Measurements from ENCODE around the gene ADCY5. TPM values are rescaled to one million over a fixed set of nuclear protein-coding genes. Genes with fewer than 3 reads are reported as not detected.

The ADCY5 gene
- total RNA-seq, 4 donors from 2014 or later = 119 to 251 (median 185) TPM

DNA sequence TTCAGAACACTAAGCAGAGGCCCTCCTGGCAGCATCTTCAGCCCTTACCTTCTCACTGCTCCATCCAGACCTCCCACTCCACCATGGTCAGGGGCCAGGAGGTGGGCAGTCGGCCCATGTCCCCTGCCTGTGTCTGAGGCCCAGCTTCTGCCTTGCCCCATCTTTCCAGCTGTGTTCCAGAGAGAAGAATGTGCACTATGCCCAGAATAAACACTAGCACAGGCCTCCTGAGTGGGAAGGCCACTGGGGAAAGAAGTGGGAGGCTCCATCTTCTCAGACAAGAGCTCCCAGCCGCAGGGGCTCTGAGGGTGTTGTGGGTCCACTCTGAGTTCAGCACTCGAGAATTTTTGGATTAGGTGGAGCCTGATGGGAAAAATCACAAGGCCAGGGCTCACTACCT, 44.5 kb downstream of the ADCY5 start:
- H3K4me1 ChIP-seq = peaks cover 11 to 96% (median 26%) of the 10 kb centered on the region in 3 donors
- peak; percentile 61 for ATAC-seq
- WGBS, 2 donors (ENCODE audit: low coverage in 1 of 2) = 7 to 20% methylated on average over 2 to 3 of the region's 3 CpGs

DNA sequence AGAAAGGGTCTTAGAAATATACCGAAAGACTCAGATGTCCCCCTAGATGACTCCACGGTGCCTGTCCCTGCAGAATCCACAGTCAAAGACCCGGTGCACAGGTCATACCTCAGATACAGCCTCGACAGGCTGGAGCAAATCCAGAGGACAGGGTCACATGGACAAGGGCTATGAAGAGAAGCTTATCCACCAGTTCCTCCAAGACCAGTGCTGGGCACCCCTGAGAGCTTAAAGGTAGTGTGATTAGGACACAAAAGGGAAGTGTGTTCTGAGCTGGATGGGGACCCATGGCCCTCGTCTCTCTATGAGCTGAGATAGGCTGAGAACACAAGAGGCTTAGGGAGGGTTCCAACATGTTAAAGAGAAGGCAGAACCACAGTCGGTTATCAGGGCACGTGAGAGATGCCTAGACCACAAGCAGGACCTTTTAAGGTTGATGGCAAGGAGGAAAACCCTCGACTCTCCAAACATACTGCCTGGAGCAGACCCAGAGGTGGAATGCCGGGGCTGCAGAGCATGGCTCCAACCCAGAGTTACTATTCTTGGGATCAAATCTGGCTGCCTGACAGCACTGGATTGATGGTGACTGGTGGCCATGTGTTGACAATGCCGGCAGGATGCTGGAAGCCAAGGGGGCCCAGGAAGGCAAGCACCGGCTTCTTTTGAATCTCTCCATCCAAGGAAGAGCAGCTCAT, 46.9 kb downstream of the ADCY5 start:
- H3K4me1 ChIP-seq = peaks cover 20 to 99% (median 37%) of the 10 kb centered on the region in 3 donors
- H3K27me3 ChIP-seq = no peaks in the 10 kb centered on the region
- no peaks in the 10 kb centered on the region for H3K36me3 ChIP-seq
- peak overlapping the region in 1 of 2 donors; percentile 18 for H3K4me3 ChIP-seq
- 26 to 39% methylated on average over 4 to 6 of the region's 11 CpGs for WGBS, 2 donors (ENCODE audit: low coverage in 1 of 2)
- no peaks in the 10 kb centered on the region for H3K9me3 ChIP-seq
- ATAC-seq = peak; percentile 61
- peak overlapping the region; percentile 90 to 99 (median 92) for H3K27ac ChIP-seq
- TF ChIP-seq POLR2AphosphoS5 (IDR thresholded peaks at IDR 0.05) = peak; percentile 83
- TF ChIP-seq POLR2A (IDR thresholded peaks at IDR 0.05) = no peak

More for the DNA sequence above, 44.5 kb downstream of the ADCY5 start:
- TF ChIP-seq POLR2AphosphoS5 (IDR thresholded peaks at IDR 0.05) (peak; percentile 95), POLR2A (IDR thresholded peaks at IDR 0.05) (peak in 1 of 2 donors; percentile 40), EP300 (IDR thresholded peaks at IDR 0.05) (no peak)
- TF ChIP-seq, protein P1, sequence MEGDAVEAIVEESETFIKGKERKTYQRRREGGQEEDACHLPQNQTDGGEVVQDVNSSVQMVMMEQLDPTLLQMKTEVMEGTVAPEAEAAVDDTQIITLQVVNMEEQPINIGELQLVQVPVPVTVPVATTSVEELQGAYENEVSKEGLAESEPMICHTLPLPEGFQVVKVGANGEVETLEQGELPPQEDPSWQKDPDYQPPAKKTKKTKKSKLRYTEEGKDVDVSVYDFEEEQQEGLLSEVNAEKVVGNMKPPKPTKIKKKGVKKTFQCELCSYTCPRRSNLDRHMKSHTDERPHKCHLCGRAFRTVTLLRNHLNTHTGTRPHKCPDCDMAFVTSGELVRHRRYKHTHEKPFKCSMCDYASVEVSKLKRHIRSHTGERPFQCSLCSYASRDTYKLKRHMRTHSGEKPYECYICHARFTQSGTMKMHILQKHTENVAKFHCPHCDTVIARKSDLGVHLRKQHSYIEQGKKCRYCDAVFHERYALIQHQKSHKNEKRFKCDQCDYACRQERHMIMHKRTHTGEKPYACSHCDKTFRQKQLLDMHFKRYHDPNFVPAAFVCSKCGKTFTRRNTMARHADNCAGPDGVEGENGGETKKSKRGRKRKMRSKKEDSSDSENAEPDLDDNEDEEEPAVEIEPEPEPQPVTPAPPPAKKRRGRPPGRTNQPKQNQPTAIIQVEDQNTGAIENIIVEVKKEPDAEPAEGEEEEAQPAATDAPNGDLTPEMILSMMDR (IDR thresholded peaks at IDR 0.05) = no peak
- Histone ChIP-seq H3K27ac (peak overlapping the region; percentile 90 to 99 (median 92)), H3K9me3 (no peaks in the 10 kb centered on the region), H3K36me3 (no peaks in the 10 kb centered on the region), H3K4me3 (peak overlapping the region; percentile 36 to 42), H3K27me3 (no peaks in the 10 kb centered on the region)

DNA sequence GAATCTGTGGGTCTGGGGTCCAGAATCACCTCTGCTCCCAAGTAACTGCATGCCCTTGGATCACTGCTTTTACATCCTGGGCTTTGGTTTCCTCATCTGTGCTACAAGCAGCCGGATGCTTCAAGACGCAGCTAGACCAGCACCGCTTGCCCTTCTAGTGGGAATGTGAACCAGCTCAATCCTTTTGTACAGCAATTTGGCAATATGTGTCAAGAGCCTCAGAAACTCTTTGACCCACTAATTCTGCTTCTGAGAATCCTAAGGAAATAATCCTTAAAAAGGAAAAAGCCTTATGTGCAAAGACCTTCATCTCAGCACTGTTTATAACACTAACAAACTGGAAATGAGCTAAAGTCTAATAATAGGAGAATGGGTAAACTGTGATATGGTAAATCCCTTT, 48.7 kb downstream of the ADCY5 start:
- TF ChIP-seq POLR2A (IDR thresholded peaks at IDR 0.05) (no peak), EP300 (IDR thresholded peaks at IDR 0.05) (peak; percentile 50), POLR2AphosphoS5 (IDR thresholded peaks at IDR 0.05) (peak; percentile 97)
- TF ChIP-seq, protein P1 (IDR thresholded peaks at IDR 0.05) = no peak
- no peaks in the 10 kb centered on the region for H3K27me3 ChIP-seq
- no peaks in the 10 kb centered on the region for H3K36me3 ChIP-seq
- peak overlapping the region; percentile 89 to 99 (median 92) for H3K27ac ChIP-seq
- H3K4me3 ChIP-seq = no peak overlapping the region
- no peak for ATAC-seq
- peaks cover 16 to 97% (median 30%) of the 10 kb centered on the region in 3 donors for H3K4me1 ChIP-seq
- WGBS, 2 donors (ENCODE audit: low coverage in 1 of 2) = 39 to 52% methylated on average over 3 of the region's 3 CpGs
- no peaks in the 10 kb centered on the region for H3K9me3 ChIP-seq

DNA sequence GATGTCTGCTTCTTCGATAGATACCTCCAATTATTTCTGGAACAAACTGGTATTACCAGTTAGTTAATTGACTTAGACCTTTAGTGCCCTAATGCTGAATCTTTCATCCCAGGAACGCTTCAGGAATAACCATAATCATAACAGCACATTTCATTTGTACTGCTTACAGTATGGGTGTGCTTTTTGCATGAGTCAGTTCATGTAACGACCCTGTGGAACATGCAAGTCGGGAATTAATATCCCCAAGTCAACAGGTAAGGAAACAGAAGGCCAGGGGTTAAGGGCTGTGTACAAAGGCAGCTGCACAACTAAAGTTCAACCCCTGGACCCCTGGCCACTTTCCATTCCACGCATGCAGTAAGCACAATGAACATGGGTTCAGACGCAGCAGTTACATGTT, 49.2 kb downstream of the ADCY5 start:
- Histone ChIP-seq H3K4me1 (peaks cover 13 to 97% (median 26%) of the 10 kb centered on the region in 3 donors), H3K4me3 (no peak overlapping the region), H3K9me3 (no peaks in the 10 kb centered on the region), H3K27ac (peak overlapping the region; percentile 89 to 99 (median 92)), H3K36me3 (no peaks in the 10 kb centered on the region), H3K27me3 (no peaks in the 10 kb centered on the region)
- WGBS, 2 donors (ENCODE audit: low coverage in 1 of 2) = 48 to 60% methylated on average over 3 to 5 of the region's 6 CpGs
- ATAC-seq = no peak
- TF ChIP-seq, protein P1 (IDR thresholded peaks at IDR 0.05) = no peak
- TF ChIP-seq POLR2AphosphoS5 (IDR thresholded peaks at IDR 0.05) = peak; percentile 82

GRCh38 chr3:123397921-123398785, 50.7 kb downstream of the ADCY5 start:
- Histone ChIP-seq H3K36me3 (no peaks in the 10 kb centered on the region), H3K9me3 (no peaks in the 10 kb centered on the region), H3K27me3 (no peaks in the 10 kb centered on the region), H3K27ac (peak overlapping the region; percentile 89 to 99 (median 92)), H3K4me3 (peak overlapping the region in 1 of 2 donors; percentile 15), H3K4me1 (peaks cover 19 to 97% (median 26%) of the 10 kb centered on the region in 3 donors)
- TF ChIP-seq POLR2A (IDR thresholded peaks at IDR 0.05) (no peak), POLR2AphosphoS5 (IDR thresholded peaks at IDR 0.05) (no peak), EP300 (IDR thresholded peaks at IDR 0.05) (no peak)
- TF ChIP-seq, protein P1 (IDR thresholded peaks at IDR 0.05) = no peak
- WGBS, 2 donors (ENCODE audit: low coverage in 1 of 2) = 32 to 48% methylated on average over 5 to 11 of the region's 13 CpGs
- ATAC-seq = no peak
